ENCODE results near the gene TMEM72.

Gene TMEM72

GRCh38 chr10:44974082-44974627 is 63.0 kb downstream of the TMEM72 start:
- TF ChIP-seq CTCF (IDR thresholded peaks at IDR 0.05; ENCODE audit: control extremely low read depth, extremely low read depth, low read depth, missing control alignments), result no peak
- CTCF ChIA-PET, result interaction anchor here (0.7 to 2.6 kb wide), 7 partner anchors 8 to 45 kb away, joined by 3 to 32 read pairs (median 3); no protein-coding TSS in a partner anchor
- no peak for DNase-seq (ENCODE audit: extremely low spot score)
- POLR2A ChIA-PET, result no interaction called here

GRCh38 chr10:44974628-44975430 is 63.7 kb downstream of the TMEM72 start:
- ChIA-PET CTCF (interaction anchor here (0.7 to 8.6 kb wide), 9 partner anchors 11 to 46 kb away, joined by 3 to 114 read pairs (median 8); partner anchors contain the start of genes RASSF4 and ZNF22), POLR2A (no interaction called here)
- TF ChIP-seq CTCF (IDR thresholded peaks at IDR 0.05; ENCODE audit: control extremely low read depth, extremely low read depth, low read depth, missing control alignments), result peak; percentile 88
- DNase-seq (ENCODE audit: extremely low spot score), result peak; percentile 85

- CTCF ChIA-PET, result interaction anchor here (0.6 to 8.6 kb wide), 11 partner anchors 11 to 111 kb away, joined by 3 to 114 read pairs (median 4); partner anchors contain the start of genes RASSF4 and ZNF22
- POLR2A ChIA-PET, result no interaction called here
- no peak for DNase-seq (ENCODE audit: extremely low spot score)
- TF ChIP-seq CTCF (IDR thresholded peaks at IDR 0.05; ENCODE audit: control extremely low read depth, extremely low read depth, low read depth, missing control alignments), result no peak
Measured at GRCh38 chr10:44975431-44976331, 64.5 kb downstream of the TMEM72 start.

GRCh38 chr10:44976352-44977198 is 65.4 kb downstream of the TMEM72 start:
- TF ChIP-seq CTCF (IDR thresholded peaks at IDR 0.05; ENCODE audit: control extremely low read depth, extremely low read depth, low read depth, missing control alignments), result no peak
- ChIA-PET POLR2A (interaction anchor here (0.6 to 1.2 kb wide), 2 partner anchors 11 to 17 kb away, joined by 3 to 4 read pairs; partner anchors contain the start of gene RASSF4), CTCF (interaction anchor here (0.8 to 8.6 kb wide), 9 partner anchors 13 to 48 kb away, joined by 3 to 114 read pairs (median 6); partner anchors contain the start of genes RASSF4 and ZNF22)
- no peak for DNase-seq (ENCODE audit: extremely low spot score)

GRCh38 chr10:44977287-44978212 is 66.4 kb downstream of the TMEM72 start:
- no peak for TF ChIP-seq CTCF (IDR thresholded peaks at IDR 0.05; ENCODE audit: control extremely low read depth, extremely low read depth, low read depth, missing control alignments)
- no peak for DNase-seq (ENCODE audit: extremely low spot score)
- CTCF ChIA-PET, result interaction anchor here (1.7 to 8.6 kb wide), 6 partner anchors 11 to 49 kb away, joined by 6 to 114 read pairs (median 8); partner anchors contain the start of gene RASSF4
- POLR2A ChIA-PET, result interaction anchor here (0.6 to 1.3 kb wide), 7 partner anchors 10 to 64 kb away, joined by 3 to 13 read pairs (median 4); partner anchors contain the start of gene RASSF4

All from GM10248 (cell line).